GM12878 (cell line): ENCODE measurements around the gene PCDHGB6. TPM values are rescaled to one million over a fixed set of nuclear protein-coding genes. Genes with fewer than 3 reads are reported as not detected.
A peak's percentile ranks its signal among the peaks of the same experiment; 100 is the strongest.

ENCODE experiments used
- ATAC-seq: fragments of 200-7000 bp; cut with Tn5 transposase; 3 replicates; pipeline ENCODE4 v1.9.1; 2020; ENCODE audit warnings: mild to moderate bottlenecking, moderate library complexity
- BruUV-seq: library from RNA; stranded (reverse); fragments of 400-500 nt; replicated peaks from 2 replicates; lab custom pipeline; 2021; lab: Mats Ljungman, UMichigan
- CTCF ChIA-PET: fragments of 300-600 bp; sonication (Branson Sonifier 250); formaldehyde crosslinking; extraction: SDS; loops from one replicate; lab custom pipeline; 2021; ENCODE audit warnings: inconsistent platforms; lab: Yijun Ruan, JAX
- POLR2A ChIA-PET: fragments of 350-600 bp; formaldehyde crosslinking; extraction: SDS; loops from one replicate; lab custom pipeline; 2021; ENCODE audit warnings: inconsistent platforms; lab: Charles Lee
- RAD21 ChIA-PET: fragments of 300-600 bp; sonication (Branson Sonifier 250); formaldehyde crosslinking; loops from one replicate; lab custom pipeline; 2023; ENCODE audit warnings: antibody characterized with exemption; ENCODE audit not compliant: unreplicated experiment; lab: Charles Lee
- SMC1A ChIA-PET: fragments of 300-600 bp; sonication (Branson Sonifier 250); formaldehyde crosslinking; loops from one replicate; lab custom pipeline; 2023; ENCODE audit not compliant: unreplicated experiment, uncharacterized antibody; lab: Charles Lee
- DNase-seq: peaks from one replicate; pipeline ENCODE4 v3.0.0-alpha.2; 2011; ENCODE audit warnings: low read depth, low spot score
- FAIRE-seq: peaks from 3 replicates; lab custom pipeline; 2011; peaks lifted over from hg19 to GRCh38; lab: Jason Lieb, UNC
- H2AFZ ChIP-seq: 2 replicates; pipeline ENCODE4 v1.6.0; 2011; ENCODE audit warnings: low read depth, low read length, control low read depth; ENCODE audit not compliant: control insufficient read depth
- H3K27ac ChIP-seq: 2 replicates; pipeline ENCODE4 v1.5.1; 2011; ENCODE audit warnings: control low read depth; ENCODE audit not compliant: control insufficient read depth, insufficient read depth
- H3K27me3 ChIP-seq, 2 experiments: replicated peaks in 1 of 2; 2 replicates each; pipeline versions ENCODE4 v1.6.0 to v1.6.1; 2011; ENCODE audit warnings: low read length in 1 of 2; ENCODE audit not compliant: control insufficient read depth in 2 of 2, insufficient read depth in 2 of 2
- H3K36me3 ChIP-seq, 2 experiments: 2 replicates each; pipeline ENCODE4 v1.5.1; 2011; ENCODE audit warnings: low read length in 1 of 2; ENCODE audit not compliant: control insufficient read depth in 2 of 2, insufficient read depth in 2 of 2
- H3K4me1 ChIP-seq: 2 replicates; pipeline ENCODE4 v1.6.1; 2011; ENCODE audit warnings: mild to moderate bottlenecking, low read length, moderate library complexity, mixed read lengths; ENCODE audit not compliant: control insufficient read depth, insufficient read depth
- H3K4me2 ChIP-seq: 2 replicates; pipeline ENCODE4 v1.6.0; 2011; ENCODE audit warnings: control low read depth; ENCODE audit not compliant: control insufficient read depth, insufficient read depth
- H3K4me3 ChIP-seq: fragments of 200-600 bp; sonication (generic); 2 replicates; pipeline ENCODE4 v1.5.1; 2016
- H3K79me2 ChIP-seq: 2 replicates; pipeline ENCODE4 v1.6.0; 2011; ENCODE audit warnings: low read length; ENCODE audit not compliant: control insufficient read depth, insufficient read depth
- H3K9ac ChIP-seq: 2 replicates; pipeline ENCODE4 v1.8.0; 2011; ENCODE audit warnings: low read length, control low read depth, mixed read lengths; ENCODE audit not compliant: control insufficient read depth, insufficient read depth
- H3K9me3 ChIP-seq: replicated peaks from 3 replicates; pipeline ENCODE4 v1.5.1; 2011; ENCODE audit warnings: mild to moderate bottlenecking, low read length; ENCODE audit not compliant: control insufficient read depth, insufficient read depth
- H4K20me1 ChIP-seq: 2 replicates; pipeline ENCODE4 v1.6.0; 2011; ENCODE audit not compliant: control insufficient read depth, insufficient read depth
- CTCF ChIP-seq, 3 experiments: IDR thresholded peaks in 2 of 3; conservative IDR thresholded peaks in 1 of 3; 2 replicates each; pipeline ENCODE4 v1.5.1; 2011; ENCODE audit warnings: low read depth in 3 of 3, low read length in 3 of 3, mild to moderate bottlenecking in 3 of 3, control low read depth in 2 of 3, moderate library complexity in 2 of 3, inconsistent platforms in 1 of 3, mixed read lengths in 1 of 3; ENCODE audit not compliant: control insufficient read depth in 2 of 3, insufficient read depth in 1 of 3; ENCODE audit errors: extremely low read depth in 1 of 3
- NKRF ChIP-seq: fragments of 450-650 bp; conservative IDR thresholded peaks from 2 replicates; pipeline ENCODE4 v1.6.1; 2017; ENCODE audit warnings: mild to moderate bottlenecking, moderate library complexity
- RAD21 ChIP-seq: IDR thresholded peaks from 2 replicates; pipeline ENCODE4 v1.6.1; 2011; ENCODE audit warnings: mild to moderate bottlenecking, low read depth, low read length, moderate library complexity; ENCODE audit not compliant: insufficient read depth
- WGBS: methylation state at CpG from one replicate; pipeline ENCODE4 v1.1.6; 2016; ENCODE audit warnings: low lambda C conversion rate; ENCODE audit not compliant: insufficient replicate concordance, insufficient coverage; ENCODE audit errors: missing lambda C conversion rate; 5-methylcytosine and 5-hydroxymethylcytosine counted together
- in situ Hi-C: fragments of 300-500 bp; cut with MboI; formaldehyde crosslinking; loops from 9 replicates; pipeline ENCODE4 v1.14.3; 2018; ENCODE audit warnings: mixed read lengths
- intact Hi-C: fragments of 100-400 bp; cut with micrococcal nuclease; formaldehyde crosslinking; loops from one replicate; pipeline ENCODE4 v1.14.2; 2022; ENCODE audit not compliant: unreplicated experiment
- polyA plus RNA-seq, 11 experiments: library from polyadenylated mRNA; depleted of rRNA in 4 of 11; unstranded in 6 of 11; stranded (reverse) in 5 of 11; fragments of >200 nt; fragmentation: Nextera tagmentation in 4 of 11; fragmentation: Illumina TruSeq in 1 of 11; extraction: Ambion mirVana in 4 of 11; extraction: Trizol in 1 of 11; gene quantifications; 1 replicate in 1 of 11; 2 replicates in 10 of 11; pipeline versions ENCODE4 v1.2.1 to v1.2.3, GENCODE V29; 2011 to 2016; ENCODE audit warnings: inconsistent platforms in 2 of 11, missing spikeins in 2 of 11, low read depth in 1 of 11
- total RNA-seq, 4 experiments: library from RNA; depleted of rRNA in 3 of 4; stranded (reverse); fragments of >200 nt in 3 of 4; fragmentation: Illumina TruSeq in 1 of 4; extraction: Trizol in 1 of 4; gene quantifications; 2 replicates each; pipeline versions ENCODE4 v1.2.1 to v1.2.3, GENCODE V29; 2013 to 2021

Gene PCDHGB6
- total and polyA plus RNA-seq, 10 of the 15 experiments (the other 5 are each of a cell fraction or from before 2014, with no cell fraction given) = 0.07 to 1.0 (median 0.31) TPM

- ChIA-PET CTCF (interaction anchor here (0.9 to 1.7 kb wide), 3 partner anchors 10 to 161 kb away, joined by 3 to 8 read pairs (median 3); partner anchors contain the start of gene PCDHGA10), RAD21 (no interaction called here), SMC1A (interaction anchor here (1.4 kb wide), 1 partner anchor 10 kb away, joined by 4 read pairs; the partner anchor contains the start of gene PCDHGA10), POLR2A (no interaction called here)
- in situ Hi-C loops = no loop called here
- ATAC-seq (peak; percentile 45; the same call in 2 of the 3 replicates), FAIRE-seq (no peak), DNase-seq (no peak)
- Histone ChIP-seq H3K79me2 (no peaks in the 10 kb centered on the region), H3K4me3 (no peak within 1 kb of the TSS), H4K20me1 (no peaks in the 10 kb centered on the region), H3K9me3 (peaks cover 18% of the 10 kb centered on the region), H2AFZ (no peak within 1 kb of the TSS), H3K9ac (no peak within 1 kb of the TSS), H3K36me3 (no peaks in the 10 kb centered on the region), H3K27me3 (no peaks in the 10 kb centered on the region), H3K27ac (no peak within 1 kb of the TSS), H3K4me2 (no peak within 1 kb of the TSS), H3K4me1 (no peaks in the 10 kb centered on the region)
- WGBS = 54% methylated on average over 27 of the region's 27 CpGs
- BruUV-seq = no TSS peak
- TF ChIP-seq RAD21 (0 out of 2 replicates have a peak, but pooled peaks have one; percentile 13), CTCF (IDR thresholded peaks at IDR 0.05 in 2 of 3, conservative IDR thresholded peaks at IDR 0.05 in 1 of 3; ENCODE audit: control insufficient read depth in 2 of 3, extremely low read depth in 1 of 3, insufficient read depth in 1 of 3, low read depth in 3 of 3, low read length in 3 of 3) (peak in 2 of 3 experiments; percentile 28 to 35; a peak in 2 of 6 replicates), NKRF (no peak)
- intact Hi-C loops = no loop called here
Observed at GRCh38 chr5:141402553-141403243, 5.1 kb upstream of the PCDHGB6 start, which contains the start of gene PCDHGA9. TSS of gene PCDHGA9 (plus strand) at chr5:141402778. CDS start at chr5:141402953, 175 bp downstream.
